MCF 10A (cell line): ENCODE data around the gene ADGRL3. TPM values are rescaled to one million over a fixed set of nuclear protein-coding genes. Genes with fewer than 3 reads are reported as not detected.

ENCODE experiments used
- BruUV-seq: library from RNA; stranded (reverse); fragments of 400-500 nt; replicated peaks from 2 replicates; lab custom pipeline; 2021; lab: Mats Ljungman, UMichigan
- CTCF ChIA-PET: fragments of 300-600 bp; sonication (Branson Sonifier 250); formaldehyde crosslinking; extraction: SDS; loops from one replicate; lab custom pipeline; 2021; ENCODE audit warnings: antibody characterized with exemption, inconsistent platforms; lab: Yijun Ruan, JAX
- POLR2A ChIA-PET: fragments of 300-600, 350-650 bp; sonication (Branson Sonifier 250); formaldehyde crosslinking; extraction: SDS; loops from one replicate; lab custom pipeline; 2020; ENCODE audit warnings: antibody characterized with exemption, inconsistent platforms; lab: Yijun Ruan, JAX
- DNase-seq: peaks from one replicate; pipeline ENCODE4 v3.0.0-alpha.2; 2018; ENCODE audit not compliant: unreplicated experiment
- H3K27ac Mint-ChIP-seq: one replicate; pipeline ENCODE4 v1.8.0; 2022; ENCODE audit warnings: mild to moderate bottlenecking, low read depth, mixed read lengths; ENCODE audit not compliant: unreplicated experiment
- H3K27me3 Mint-ChIP-seq: one replicate; pipeline ENCODE4 v1.8.0; 2022; ENCODE audit warnings: mixed read lengths; ENCODE audit not compliant: insufficient read depth, unreplicated experiment
- H3K36me3 Mint-ChIP-seq: one replicate; pipeline ENCODE4 v1.8.0; 2022; ENCODE audit warnings: mild to moderate bottlenecking, moderate library complexity, mixed read lengths; ENCODE audit not compliant: insufficient read depth, unreplicated experiment
- H3K4me1 Mint-ChIP-seq: one replicate; pipeline ENCODE4 v1.8.0; 2022; ENCODE audit warnings: mixed read lengths; ENCODE audit not compliant: insufficient read depth, unreplicated experiment
- H3K4me3 Mint-ChIP-seq: one replicate; pipeline ENCODE4 v1.8.0; 2022; ENCODE audit warnings: mild to moderate bottlenecking, moderate library complexity, mixed read lengths; ENCODE audit not compliant: unreplicated experiment
- H3K9me3 Mint-ChIP-seq: one replicate; pipeline ENCODE4 v1.8.0; 2022; ENCODE audit warnings: mixed read lengths; ENCODE audit not compliant: unreplicated experiment
- CTCF ChIP-seq: fragments of 200-600 bp; IDR thresholded peaks from one replicate; pipeline ENCODE4 v1.8.0; 2022; ENCODE audit warnings: antibody characterized with exemption, mild to moderate bottlenecking; ENCODE audit not compliant: unreplicated experiment
- intact Hi-C: fragments of 100-400 bp; cut with micrococcal nuclease; formaldehyde crosslinking; loops from 2 replicates; pipeline ENCODE4 v1.14.1; 2022
- total RNA-seq: library from RNA; stranded (reverse); gene quantifications from 2 replicates; pipeline ENCODE4 v1.2.3, GENCODE V29; 2022

ADGRL3 gene
- total RNA-seq, 1 experiment from 2014 or later: 3.6 TPM

GRCh38 chr4:61795998-61796397 lies 595.9 kb downstream of the ADGRL3 start:
- H3K27me3 Mint-ChIP-seq: no peaks in the 10 kb centered on the region
- ChIA-PET CTCF (no interaction called here), POLR2A (no interaction called here)
- no peaks in the 10 kb centered on the region for H3K9me3 Mint-ChIP-seq
- H3K4me3 Mint-ChIP-seq: no peak overlapping the region
- no TSS peak for BruUV-seq
- no peaks in the 10 kb centered on the region for H3K36me3 Mint-ChIP-seq
- no peaks in the 10 kb centered on the region for H3K4me1 Mint-ChIP-seq
- DNase-seq: no peak
- no peak for TF ChIP-seq CTCF
- no peak overlapping the region for H3K27ac Mint-ChIP-seq
- intact Hi-C loops: no loop called here

DNA sequence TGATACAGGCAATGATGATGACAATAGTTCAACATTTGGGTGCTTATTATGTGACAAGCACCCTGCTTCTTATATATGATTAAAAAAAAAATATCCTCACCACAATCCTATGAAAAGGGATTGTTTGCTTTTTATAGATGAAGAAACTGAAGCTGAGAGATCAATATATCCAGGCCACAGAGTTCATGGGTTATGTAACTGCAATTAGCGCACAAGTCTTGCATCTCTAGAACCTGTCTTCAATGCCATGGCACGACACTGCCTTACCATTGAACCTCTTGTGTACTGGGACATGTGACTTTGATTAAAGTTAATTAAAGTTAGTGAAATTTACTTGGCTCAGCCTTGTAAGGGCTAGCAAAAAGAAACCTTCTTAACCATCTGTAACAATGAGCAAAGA lies 599.7 kb downstream of the ADGRL3 start:
- no peaks in the 10 kb centered on the region for H3K9me3 Mint-ChIP-seq
- ChIA-PET POLR2A (no interaction called here), CTCF (interaction anchor here (0.6 kb wide), 3 partner anchors 8 to 297 kb away, joined by 3 to 4 read pairs (median 3); no protein-coding TSS in a partner anchor)
- no peaks in the 10 kb centered on the region for H3K4me1 Mint-ChIP-seq
- H3K27me3 Mint-ChIP-seq: no peaks in the 10 kb centered on the region
- intact Hi-C loops: no loop called here
- DNase-seq: no peak
- no peak overlapping the region for H3K4me3 Mint-ChIP-seq
- no peaks in the 10 kb centered on the region for H3K36me3 Mint-ChIP-seq
- BruUV-seq: no TSS peak
- H3K27ac Mint-ChIP-seq: no peak overlapping the region
- no peak for TF ChIP-seq CTCF

DNA sequence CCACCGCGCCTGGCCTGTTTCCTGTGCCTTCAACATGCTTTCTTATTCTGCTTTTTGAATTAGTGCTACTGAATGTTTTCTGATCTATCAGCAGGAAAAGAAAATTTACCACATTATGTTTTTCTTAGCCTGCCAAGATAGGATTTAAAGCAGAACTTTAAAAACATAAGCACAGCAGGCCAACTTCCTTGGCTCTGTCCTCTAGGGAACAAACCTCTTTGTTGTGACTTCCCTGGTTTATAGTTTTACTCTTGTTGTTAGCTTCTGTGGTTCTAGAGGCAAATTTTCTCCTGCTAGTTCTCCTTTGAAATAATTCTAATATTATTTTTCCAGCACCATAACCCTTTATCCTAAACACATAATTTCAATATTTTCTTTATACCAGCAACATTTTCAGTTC lies 605.1 kb downstream of the ADGRL3 start:
- ChIA-PET POLR2A (no interaction called here), CTCF (no interaction called here)
- H3K36me3 Mint-ChIP-seq: no peaks in the 10 kb centered on the region
- TF ChIP-seq CTCF: no peak
- H3K27me3 Mint-ChIP-seq: no peaks in the 10 kb centered on the region
- H3K9me3 Mint-ChIP-seq: no peaks in the 10 kb centered on the region
- BruUV-seq: no TSS peak
- no peak for DNase-seq
- H3K27ac Mint-ChIP-seq: no peak overlapping the region
- no peaks in the 10 kb centered on the region for H3K4me1 Mint-ChIP-seq
- intact Hi-C loops: no loop called here
- H3K4me3 Mint-ChIP-seq: no peak overlapping the region

DNA sequence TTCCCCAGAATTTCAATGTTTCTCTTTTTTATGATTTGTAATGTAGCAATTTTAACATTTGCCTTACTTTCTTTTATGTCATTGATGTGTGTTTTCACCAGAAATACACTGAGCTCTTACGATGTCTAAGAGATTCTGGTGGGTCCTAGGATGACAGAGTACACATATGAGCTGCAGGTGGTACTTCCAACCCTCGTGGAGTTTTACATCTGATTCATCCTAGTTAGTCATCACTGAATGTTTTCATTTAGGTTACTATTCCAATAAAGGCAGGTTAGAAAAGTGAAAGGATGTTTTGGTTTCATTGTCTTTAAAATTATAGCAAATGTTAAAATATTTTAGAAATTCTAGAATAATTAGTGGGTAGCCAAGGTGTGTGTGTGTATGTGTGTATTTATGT lies 605.9 kb downstream of the ADGRL3 start:
- no peak overlapping the region for H3K27ac Mint-ChIP-seq
- no peak for TF ChIP-seq CTCF
- H3K9me3 Mint-ChIP-seq: no peaks in the 10 kb centered on the region
- H3K36me3 Mint-ChIP-seq: no peaks in the 10 kb centered on the region
- ChIA-PET CTCF (no interaction called here), POLR2A (no interaction called here)
- no peaks in the 10 kb centered on the region for H3K4me1 Mint-ChIP-seq
- intact Hi-C loops: no loop called here
- peak; percentile 24 for DNase-seq
- no TSS peak for BruUV-seq
- H3K27me3 Mint-ChIP-seq: no peaks in the 10 kb centered on the region
- no peak overlapping the region for H3K4me3 Mint-ChIP-seq
